Lower leg skin (tissue), 3 donors: ENCODE measurements around the gene CALD1.

Experiments used
- POLR2A ChIP-seq, 2 donors: fragments of 450-650 bp; IDR thresholded peaks; one replicate each; pipeline ENCODE4 v1.6.1; 2016 to 2017; ENCODE audit warnings: antibody characterized with exemption in 2 of 2, mild to moderate bottlenecking in 1 of 2, moderate library complexity in 1 of 2
- TF ChIP-seq, protein P1 (sequence below), 3 donors: fragments of 450-650 bp; IDR thresholded peaks; one replicate each; pipeline ENCODE4 v1.5.1; 2016; ENCODE audit warnings: antibody characterized with exemption in 3 of 3, mild to moderate bottlenecking in 3 of 3, moderate library complexity in 2 of 3

DNA sequence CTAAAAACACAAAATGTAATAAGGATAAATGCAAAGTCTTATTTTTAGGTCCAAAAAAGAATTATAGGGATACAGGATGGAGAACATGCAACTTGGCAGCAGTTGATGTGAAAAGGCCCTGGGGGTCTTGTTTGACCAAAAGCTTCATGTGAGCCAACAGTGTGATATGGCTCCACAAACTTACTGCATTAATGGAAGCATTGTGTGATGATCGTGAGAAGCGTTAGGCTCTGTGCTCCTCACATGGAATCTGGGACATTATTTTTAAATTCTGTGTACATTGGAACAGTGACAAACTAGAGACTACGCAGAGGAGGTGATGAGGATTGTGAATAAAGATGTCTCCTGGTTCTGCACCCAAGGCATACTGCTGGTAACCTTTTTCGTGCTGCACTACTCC lies 39.1 kb upstream of the CALD1 start:
- TF ChIP-seq, protein P1, sequence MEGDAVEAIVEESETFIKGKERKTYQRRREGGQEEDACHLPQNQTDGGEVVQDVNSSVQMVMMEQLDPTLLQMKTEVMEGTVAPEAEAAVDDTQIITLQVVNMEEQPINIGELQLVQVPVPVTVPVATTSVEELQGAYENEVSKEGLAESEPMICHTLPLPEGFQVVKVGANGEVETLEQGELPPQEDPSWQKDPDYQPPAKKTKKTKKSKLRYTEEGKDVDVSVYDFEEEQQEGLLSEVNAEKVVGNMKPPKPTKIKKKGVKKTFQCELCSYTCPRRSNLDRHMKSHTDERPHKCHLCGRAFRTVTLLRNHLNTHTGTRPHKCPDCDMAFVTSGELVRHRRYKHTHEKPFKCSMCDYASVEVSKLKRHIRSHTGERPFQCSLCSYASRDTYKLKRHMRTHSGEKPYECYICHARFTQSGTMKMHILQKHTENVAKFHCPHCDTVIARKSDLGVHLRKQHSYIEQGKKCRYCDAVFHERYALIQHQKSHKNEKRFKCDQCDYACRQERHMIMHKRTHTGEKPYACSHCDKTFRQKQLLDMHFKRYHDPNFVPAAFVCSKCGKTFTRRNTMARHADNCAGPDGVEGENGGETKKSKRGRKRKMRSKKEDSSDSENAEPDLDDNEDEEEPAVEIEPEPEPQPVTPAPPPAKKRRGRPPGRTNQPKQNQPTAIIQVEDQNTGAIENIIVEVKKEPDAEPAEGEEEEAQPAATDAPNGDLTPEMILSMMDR (IDR thresholded peaks at IDR 0.05): no peak
- TF ChIP-seq POLR2A (IDR thresholded peaks at IDR 0.05): no peak
